GM19463 (cell line): Measurements from ENCODE around the gene SRRM5.
A peak's percentile ranks its signal among the peaks of the same experiment; 100 is the strongest.
"Not testable (repeated sequence)": the region's sequence is repeated elsewhere in the genome, so short reads cannot be mapped to it uniquely, and the experiment has no call there.

Experiments
- ATAC-seq: cut with Tn5 transposase; IDR thresholded peaks from one replicate; pipeline ENCODE4 v1.9.1; 2021; ENCODE audit warnings: mild to moderate bottlenecking, moderate library complexity; ENCODE audit not compliant: unreplicated experiment

SRRM5 gene

DNA sequence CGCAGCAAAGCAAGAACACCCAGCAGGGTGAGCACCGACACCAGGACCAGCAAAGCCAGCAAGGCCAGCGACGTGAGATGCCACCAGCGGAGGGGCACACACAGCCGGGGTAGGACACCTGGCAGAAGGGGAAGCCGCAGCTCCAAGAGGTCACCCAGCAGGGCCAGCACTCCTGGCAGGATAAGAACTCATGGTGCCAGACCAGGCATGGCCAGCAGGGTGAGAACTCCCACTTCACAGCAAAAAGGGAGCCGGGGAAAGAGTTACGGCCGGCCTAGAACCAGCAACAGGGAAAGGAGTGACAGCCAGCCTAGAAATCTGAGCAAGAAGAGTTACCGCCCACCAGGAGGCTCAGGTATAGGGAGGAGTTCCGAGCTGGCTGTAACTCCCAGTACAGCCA lies 486 bp downstream of the SRRM5 start:
- no peak for ATAC-seq

DNA sequence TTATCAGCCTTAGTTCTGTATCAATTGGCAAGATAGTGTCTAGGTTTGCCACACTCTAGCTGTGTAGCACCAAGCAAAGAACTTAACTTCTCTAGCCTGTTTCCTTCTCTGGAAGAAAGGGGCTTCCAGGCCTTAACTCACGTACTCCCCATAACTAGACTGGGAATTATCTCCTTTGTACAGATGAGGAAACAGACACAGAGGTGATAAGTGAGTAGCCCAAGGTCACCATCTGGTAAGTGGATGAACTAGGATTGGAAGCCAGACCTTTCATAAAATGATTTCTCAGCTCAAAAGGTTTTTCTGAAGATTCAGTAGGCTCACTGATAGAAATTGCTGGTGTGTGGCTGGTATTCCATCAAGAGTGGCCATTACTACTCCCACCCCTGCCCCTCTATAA lies 4.4 kb downstream of the SRRM5 start:
- no peak for ATAC-seq

DNA sequence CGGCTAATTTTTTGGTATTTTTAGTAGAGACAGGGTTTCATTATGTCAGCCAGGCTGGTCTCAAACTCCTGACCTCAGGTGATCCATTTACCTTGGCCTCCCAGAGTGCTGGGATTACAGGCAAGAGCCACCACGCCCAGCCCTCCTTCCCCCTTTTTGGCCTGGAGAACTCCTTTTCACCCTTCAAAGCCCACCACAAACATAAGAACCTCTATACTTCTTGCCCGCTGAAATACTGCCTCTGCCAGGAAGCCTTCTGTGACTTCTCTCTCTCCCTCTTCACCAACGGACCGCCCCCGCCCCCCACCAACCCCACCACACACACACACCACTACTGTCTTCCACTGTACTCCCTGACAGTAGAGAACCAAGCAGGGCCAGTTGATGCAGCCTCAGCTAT lies 5.1 kb downstream of the SRRM5 start:
- no peak for ATAC-seq

DNA sequence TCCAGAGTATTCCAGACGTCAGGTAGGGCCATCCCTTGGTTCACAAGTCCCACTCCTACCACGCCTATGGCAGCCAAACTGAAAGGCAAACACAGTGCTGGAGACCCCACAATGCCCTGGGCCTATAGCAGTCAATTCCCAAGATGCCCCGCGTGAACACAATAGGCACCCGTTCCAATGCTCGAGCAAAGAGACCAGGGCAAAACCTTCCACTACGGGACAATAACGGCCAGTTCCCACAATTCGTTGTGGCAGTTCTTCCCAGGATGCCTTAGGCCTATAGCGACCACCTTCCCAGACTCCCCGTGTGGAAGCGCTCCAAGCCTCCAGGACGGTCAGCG lies 7.0 kb downstream of the SRRM5 start:
- peak; percentile 33 for ATAC-seq

DNA sequence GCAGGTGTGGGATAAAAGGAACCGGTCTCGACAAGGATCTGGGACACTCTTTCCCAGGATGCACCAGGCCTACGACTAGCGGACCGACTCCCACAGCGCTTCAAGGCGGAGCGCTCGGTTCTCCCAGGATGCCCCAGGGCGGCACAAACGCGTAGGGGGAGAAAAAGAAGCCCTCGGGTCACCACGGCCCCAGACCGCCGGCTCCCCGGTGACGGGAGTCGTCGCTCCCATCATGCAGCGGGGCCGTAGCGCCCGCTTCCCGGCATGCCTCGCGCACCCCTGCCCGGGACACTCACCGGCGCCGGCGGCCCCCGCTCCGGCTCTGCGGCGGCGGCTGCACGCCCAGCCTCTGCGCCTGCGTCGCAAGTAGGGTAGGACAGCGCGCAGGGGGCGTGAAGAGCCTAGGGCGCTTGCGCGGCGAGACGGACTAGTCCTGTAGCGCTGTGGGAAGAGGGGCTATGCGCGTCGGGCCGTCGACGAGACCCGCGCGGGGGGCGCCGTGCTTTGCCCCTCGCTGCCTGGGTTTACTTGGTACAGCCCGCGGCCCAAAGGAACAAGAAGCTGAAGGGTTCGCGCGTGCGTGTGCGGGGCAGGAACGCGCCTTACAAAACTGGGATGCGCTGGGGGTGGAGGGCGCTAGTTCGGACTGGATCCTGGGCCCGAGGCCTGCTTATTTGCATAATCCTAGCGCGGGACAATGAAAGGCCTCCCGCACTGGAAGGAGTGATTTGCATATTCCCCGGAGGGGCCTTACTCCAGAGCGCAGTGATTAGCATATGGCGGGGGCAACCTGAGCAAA lies 7.6 kb downstream of the SRRM5 start, which contains the start of gene ZNF428:
TSS of gene ZNF428 (minus strand) at position 368 of the 799 bp plus-strand sequence. CDS start 5,325 bp downstream, outside the sequence.
- peak; percentile 80 for ATAC-seq

DNA sequence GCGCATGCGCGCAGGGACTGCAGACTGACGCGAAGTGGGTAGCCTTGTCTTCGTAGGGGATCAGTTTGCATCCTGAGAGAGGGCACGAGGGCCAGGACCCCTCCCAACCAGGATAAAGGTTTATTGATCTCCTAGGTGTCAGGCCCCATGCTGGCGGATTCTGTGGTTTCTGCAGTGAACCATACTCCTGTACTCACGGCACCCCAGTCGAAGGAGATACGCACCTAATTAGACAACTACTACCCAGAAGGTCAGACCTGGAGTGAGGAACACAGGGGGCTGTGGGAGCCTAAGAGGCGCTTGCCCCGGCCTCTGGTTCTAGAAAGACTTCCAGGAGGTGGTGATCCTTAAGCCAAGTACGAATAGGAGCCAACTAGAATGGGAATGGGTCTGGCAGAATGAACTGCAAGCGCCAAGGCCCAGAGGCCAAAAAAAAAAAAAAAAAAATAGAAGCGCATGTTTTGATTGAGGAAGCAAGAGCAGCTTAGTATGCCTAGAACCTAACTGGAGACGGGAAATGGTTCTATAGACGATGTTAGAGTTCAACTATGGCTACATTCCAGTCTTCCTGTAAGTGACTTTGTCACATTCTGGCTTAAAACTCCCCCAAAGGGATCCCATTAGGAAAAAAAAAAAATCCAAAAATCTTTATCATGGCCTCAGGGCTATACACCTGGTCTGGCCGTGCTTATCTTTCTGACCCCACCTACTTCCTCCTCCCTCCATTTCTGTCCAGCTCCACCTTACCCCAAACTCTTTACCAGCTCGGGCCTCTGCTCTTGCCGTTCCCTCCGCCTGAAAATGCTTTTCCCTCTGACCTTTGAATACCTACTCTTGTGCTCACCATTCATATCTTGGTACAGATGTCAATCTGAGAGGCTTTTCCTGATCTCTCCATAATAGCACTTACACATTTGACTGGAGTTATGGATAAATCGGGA lies 8.4 kb downstream of the SRRM5 start:
- no peak for ATAC-seq

DNA sequence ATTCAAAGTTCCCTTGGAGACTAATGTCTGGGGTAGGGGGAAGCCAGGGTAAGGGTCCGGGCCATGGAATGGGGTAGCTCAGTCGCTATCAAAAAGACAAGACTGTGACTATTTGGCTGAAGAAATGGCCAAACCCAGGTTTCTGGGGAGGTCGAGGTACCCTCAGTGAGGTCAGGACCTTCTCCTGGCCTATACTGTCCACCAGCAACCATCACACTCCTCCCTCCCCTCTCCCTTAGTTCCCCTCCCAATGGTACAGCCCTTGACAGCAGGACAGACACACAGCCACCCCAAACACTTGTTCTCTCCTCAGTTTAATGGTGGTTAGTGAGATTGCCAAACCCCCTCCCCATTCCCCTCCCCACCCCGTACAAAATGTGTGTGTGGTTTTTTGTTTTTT lies 10.2 kb downstream of the SRRM5 start:
- ATAC-seq: no peak

GRCh38 chr19:43622956-43623355 lies 11.1 kb downstream of the SRRM5 start:
- ATAC-seq: no peak

DNA sequence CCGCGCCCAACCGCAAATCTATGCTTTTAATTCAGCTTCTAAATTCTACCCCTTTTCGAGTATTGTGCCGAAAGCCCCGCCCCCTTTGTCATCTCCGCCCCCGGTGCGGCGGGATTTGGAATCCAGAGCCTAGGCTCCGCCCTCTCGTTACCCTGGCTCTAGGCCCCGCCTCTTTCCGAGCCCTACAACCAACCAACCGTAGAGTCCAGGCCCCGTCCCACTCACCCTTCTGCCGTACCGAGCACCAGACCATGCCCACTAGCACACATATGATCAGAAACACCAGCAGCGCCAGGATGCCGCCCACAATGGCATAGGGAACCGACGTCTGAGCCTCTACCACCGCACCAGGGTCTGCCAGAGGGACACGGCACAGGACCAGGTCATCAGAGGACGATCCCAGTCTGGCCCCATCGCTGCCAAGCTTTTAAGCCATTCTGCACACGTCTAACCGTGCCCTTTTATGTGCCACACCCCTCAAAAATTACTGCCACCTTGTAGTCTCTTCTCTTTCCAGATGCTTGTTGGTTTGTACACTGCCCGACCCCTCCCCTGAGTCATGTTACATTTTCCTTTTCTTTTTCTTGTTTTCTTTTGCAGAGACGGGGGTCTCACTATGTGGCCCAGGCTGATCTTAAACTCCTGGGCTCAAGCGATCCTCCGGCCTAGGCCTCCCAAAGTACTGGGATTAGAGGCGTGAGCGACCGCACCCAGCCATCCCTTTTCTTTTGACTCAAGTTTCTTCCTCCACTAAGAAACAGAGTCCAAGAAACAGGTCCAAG lies 12.2 kb downstream of the SRRM5 start:
- no peak for ATAC-seq

GRCh38 chr19:43624933-43625332 lies 13.0 kb downstream of the SRRM5 start:
- no peak for ATAC-seq

- no peak for ATAC-seq
These were observed 14.2 kb downstream of the SRRM5 start for GRCh38 chr19:43625918-43626579.

- no peak for ATAC-seq
These were observed 14.9 kb downstream of the SRRM5 start for GRCh38 chr19:43626838-43627237.

DNA sequence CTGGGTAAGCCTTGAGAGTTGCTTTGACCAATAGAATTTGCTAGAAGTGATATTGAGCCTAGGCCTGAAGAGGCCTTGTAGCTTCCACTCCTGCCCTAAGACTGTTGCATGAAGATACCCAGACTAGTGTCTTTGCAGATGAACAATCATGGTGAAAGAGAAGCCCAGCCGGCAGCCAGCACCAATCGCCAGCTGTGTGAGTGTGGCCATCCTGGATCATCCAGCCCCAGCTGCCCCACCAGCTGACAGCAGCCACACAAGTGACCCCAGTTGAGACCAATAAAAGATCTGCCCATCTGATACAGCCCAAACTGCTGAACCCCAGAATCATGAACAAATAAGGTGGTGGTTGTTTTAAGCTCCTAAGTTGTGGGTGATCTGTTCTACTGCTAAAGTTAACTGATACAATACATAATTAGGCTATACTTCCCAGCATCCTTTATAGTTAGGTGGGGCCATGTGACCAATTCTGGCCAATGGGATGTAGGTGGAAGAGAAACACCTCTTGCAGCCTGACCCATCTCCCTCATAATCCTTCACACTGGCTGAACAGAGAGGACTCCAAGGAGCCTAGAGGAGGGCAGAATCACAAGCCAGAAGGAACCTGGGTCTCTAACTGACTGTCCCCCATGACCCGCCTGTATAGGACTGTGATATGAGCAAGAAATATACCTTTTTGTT lies 16.9 kb downstream of the SRRM5 start:
- ATAC-seq: no peak

- no peak for ATAC-seq
These were observed 19.6 kb downstream of the SRRM5 start for GRCh38 chr19:43631491-43631890.

DNA sequence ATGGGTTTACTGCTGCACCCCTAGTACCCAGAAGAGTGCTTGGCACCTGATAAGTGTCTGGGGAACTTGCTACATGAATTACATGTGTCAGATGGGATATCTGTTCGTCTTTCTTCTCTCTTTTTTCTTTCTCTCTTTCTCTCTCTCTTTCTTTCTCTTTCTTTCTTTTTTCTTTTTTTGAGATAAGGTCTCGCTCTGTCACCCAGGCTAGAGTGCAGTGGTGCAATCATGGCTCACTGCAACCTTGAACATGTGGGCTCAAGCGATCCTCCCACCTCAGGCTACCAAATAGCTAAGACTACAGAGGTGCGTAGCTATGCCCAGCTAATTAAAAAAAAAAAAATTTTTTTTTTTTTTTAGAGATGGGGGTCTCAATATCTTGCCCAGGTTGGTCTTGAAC lies 21.6 kb downstream of the SRRM5 start:
- no peak for ATAC-seq

DNA sequence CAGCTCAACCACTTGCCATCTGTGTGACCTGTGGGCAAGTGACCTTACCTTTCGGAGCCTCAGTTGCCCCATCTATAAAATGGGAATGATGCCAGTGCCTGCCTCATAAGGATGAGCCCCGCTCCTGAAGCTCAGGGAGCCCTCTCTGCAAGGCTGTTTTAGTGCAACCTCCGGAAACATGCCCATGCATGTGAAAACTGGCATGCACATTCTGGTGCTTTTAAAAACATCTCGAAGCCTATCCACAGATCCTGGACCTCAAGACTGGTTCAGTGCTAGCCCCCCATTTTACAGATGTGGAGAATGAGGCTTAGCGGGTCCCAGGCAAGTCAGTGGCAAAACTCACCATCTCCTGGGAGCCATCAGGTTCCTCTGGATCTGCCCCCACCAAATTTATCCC lies 22.2 kb downstream of the SRRM5 start:
- no peak for ATAC-seq

DNA sequence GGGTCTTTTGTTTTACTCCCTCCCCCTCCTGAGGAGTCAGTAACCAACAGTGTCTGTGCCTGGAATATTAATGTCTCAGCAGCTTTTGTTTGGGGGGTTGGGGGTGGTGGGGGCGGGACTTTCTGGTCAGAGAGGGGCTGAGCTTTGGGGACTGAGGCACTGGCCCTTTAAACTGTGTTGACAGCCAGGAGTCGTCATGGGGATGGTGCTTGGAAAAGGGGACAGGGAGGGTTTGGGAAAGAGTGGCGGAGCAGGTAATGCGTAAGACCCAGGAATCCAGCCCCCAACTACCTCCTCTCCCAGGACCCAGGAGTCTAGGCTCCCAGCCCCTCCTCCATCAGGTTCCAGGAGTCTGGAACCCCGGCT lies 22.6 kb downstream of the SRRM5 start:
- ATAC-seq: no peak

GRCh38 chr19:43634872-43635560 lies 23.1 kb downstream of the SRRM5 start:
- ATAC-seq: no peak

- ATAC-seq: not testable (repeated sequence)
These were observed 23.7 kb downstream of the SRRM5 start for GRCh38 chr19:43635561-43635940.
